GM12892 (cell line): ENCODE results near the gene DLG2.

Experiments
- POLR2A ChIP-seq: IDR thresholded peaks from 2 replicates; pipeline ENCODE4 v1.6.1; 2011; ENCODE audit warnings: low read depth, low read length, control low read depth
- POLR2AphosphoS5 ChIP-seq: IDR thresholded peaks from 2 replicates; pipeline ENCODE4 v1.6.1; 2011; ENCODE audit warnings: low read depth, low read length, control low read depth
- TAF1 ChIP-seq: IDR thresholded peaks from 2 replicates; pipeline ENCODE4 v1.6.1; 2011; ENCODE audit warnings: low read depth, mild to moderate bottlenecking, control low read depth, low read length, borderline replicate concordance

DNA sequence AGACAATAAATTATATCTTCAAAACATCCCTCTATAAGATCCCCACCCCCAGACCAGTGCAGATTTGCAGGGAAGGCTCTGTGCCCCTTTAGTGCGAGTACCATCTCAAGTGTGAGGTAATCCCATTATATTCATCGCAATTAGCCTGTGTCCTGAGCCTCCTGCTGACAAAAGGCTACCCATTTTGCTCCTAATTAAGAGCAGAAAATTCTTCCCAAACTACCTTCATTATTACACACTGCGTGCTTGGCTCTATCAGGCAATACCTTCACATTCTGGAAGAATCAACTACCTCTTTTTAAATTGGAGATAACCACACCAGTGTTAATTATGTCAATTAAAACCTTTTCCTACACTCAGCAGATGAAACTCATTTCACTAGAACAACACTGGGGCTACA is 1207.5 kb downstream of the DLG2 start:
- TF ChIP-seq POLR2A (no peak), POLR2AphosphoS5 (no peak), TAF1 (no peak)
